HL-60 (cell line): ENCODE results near the gene SAMD14.

Source experiments
- DNase-seq, 2 experiments: peaks; one replicate each; pipeline ENCODE4 v3.0.0-alpha.2; 2010 to 2020; ENCODE audit warnings: low read depth in 1 of 2, low spot score in 1 of 2
- H3K27ac ChIP-seq: fragments of 250-450 bp; sonication (Bioruptor Pico); replicated peaks from 2 replicates; pipeline ENCODE4 v1.5.1; 2020; ENCODE audit warnings: mild to moderate bottlenecking, moderate library complexity
- H3K27me3 ChIP-seq: fragments of 250-450 bp; sonication (Bioruptor Pico); 2 replicates; pipeline ENCODE4 v1.5.1; 2021; ENCODE audit warnings: mild to moderate bottlenecking, moderate library complexity; ENCODE audit not compliant: insufficient read depth, poor library complexity, severe bottlenecking
- H3K4me3 ChIP-seq: replicated peaks from 2 replicates; pipeline ENCODE4 v1.5.1; 2011; ENCODE audit warnings: mild to moderate bottlenecking, control low read depth, low read length; ENCODE audit not compliant: insufficient read depth
- CTCF ChIP-seq: IDR thresholded peaks from one replicate; pipeline ENCODE4 v1.5.1; 2011; ENCODE audit warnings: low read length, control low read depth, inconsistent platforms; ENCODE audit not compliant: insufficient read depth
- GABPA ChIP-seq: IDR thresholded peaks from 2 replicates; pipeline ENCODE4 v1.6.1; 2012; ENCODE audit warnings: low read depth
- POLR2AphosphoS5 ChIP-seq: IDR thresholded peaks from 2 replicates; pipeline ENCODE4 v1.6.1; 2012; ENCODE audit warnings: low read depth
- REST ChIP-seq: IDR thresholded peaks from 2 replicates; pipeline ENCODE4 v1.6.1; 2012; ENCODE audit warnings: low read depth; ENCODE audit not compliant: insufficient replicate concordance
- SPI1 ChIP-seq: IDR thresholded peaks from 2 replicates; pipeline ENCODE4 v1.6.1; 2012; ENCODE audit warnings: low read depth, mild to moderate bottlenecking, borderline replicate concordance

The SAMD14 gene

GRCh38 chr17:50072925-50073324 lies 57.0 kb downstream of the SAMD14 start:
- Histone ChIP-seq H3K27me3 (peaks cover 11% of the 10 kb centered on the region), H3K27ac (no peak overlapping the region), H3K4me3 (no peak overlapping the region)
- no peak for DNase-seq
- TF ChIP-seq SPI1 (no peak), GABPA (no peak), REST (no peak), POLR2AphosphoS5 (no peak), CTCF (no peak)

- Histone ChIP-seq H3K27me3 (peaks cover 6% of the 10 kb centered on the region), H3K27ac (no peak overlapping the region), H3K4me3 (no peak overlapping the region)
- TF ChIP-seq POLR2AphosphoS5 (no peak), CTCF (no peak), SPI1 (no peak), REST (no peak), GABPA (no peak)
- no peak for DNase-seq
Measured at GRCh38 chr17:50072130-50072529, 57.8 kb downstream of the SAMD14 start.

- no peak overlapping the region for H3K27ac ChIP-seq
- no peak for TF ChIP-seq REST
- no peak for TF ChIP-seq GABPA
- TF ChIP-seq CTCF = no peak
- no peak for TF ChIP-seq SPI1
- no peak for TF ChIP-seq POLR2AphosphoS5
- H3K4me3 ChIP-seq = no peak overlapping the region
- peaks cover 9% of the 10 kb centered on the region for H3K27me3 ChIP-seq
- DNase-seq = no peak
Measured at GRCh38 chr17:50071692-50072091, 58.3 kb downstream of the SAMD14 start.
